Measurements from ENCODE around the gene OCA2.

OCA2 gene

GRCh38 chr15:28094732-28095521, 4.2 kb downstream of the OCA2 start:
- H3K36me3 ChIP-seq (ENCODE audit: insufficient read depth, low read length): no peaks in the 10 kb centered on the region
- H3F3A ChIP-seq (ENCODE audit: low read depth): no peaks in the 10 kb centered on the region
- no peak overlapping the region for H3K4me2 ChIP-seq (ENCODE audit: low read depth, low read length, poor library complexity, severe bottlenecking)
- H3K27me3 ChIP-seq (ENCODE audit: insufficient read depth, low read length, poor library complexity, severe bottlenecking): no peaks in the 10 kb centered on the region
- H3K9me2 ChIP-seq (replicated peaks; ENCODE audit: low read depth, low read length): no peaks in the 10 kb centered on the region
- H3K4me1 ChIP-seq (ENCODE audit: insufficient read depth, low read length, poor library complexity, severe bottlenecking): no peaks in the 10 kb centered on the region
- no peak overlapping the region for H3K9ac ChIP-seq (ENCODE audit: low read depth, low read length, poor library complexity, severe bottlenecking)
- H3K79me2 ChIP-seq (ENCODE audit: insufficient read depth, low read length): no peaks in the 10 kb centered on the region
- no peak overlapping the region for H2AFZ ChIP-seq (ENCODE audit: low read length)
- H3K9me3 ChIP-seq (ENCODE audit: insufficient read depth, low read depth, low read length): no peaks in the 10 kb centered on the region
- H3K4me3 ChIP-seq (ENCODE audit: low read length, poor library complexity, severe bottlenecking): no peak overlapping the region
- H4K20me1 ChIP-seq (ENCODE audit: insufficient read depth, low read length, poor library complexity, severe bottlenecking): no peaks in the 10 kb centered on the region
- no peak for TF ChIP-seq CTCF (conservative IDR thresholded peaks at IDR 0.05; ENCODE audit: low read length)
- no peak for TF ChIP-seq EZH2phosphoT487 (IDR thresholded peaks at IDR 0.05; ENCODE audit: borderline replicate concordance)

- H3K36me3 ChIP-seq (ENCODE audit: insufficient read depth, low read length): no peaks in the 10 kb centered on the region
- no peaks in the 10 kb centered on the region for H3K79me2 ChIP-seq (ENCODE audit: insufficient read depth, low read length)
- no peak overlapping the region for H2AFZ ChIP-seq (ENCODE audit: low read length)
- H4K20me1 ChIP-seq (ENCODE audit: insufficient read depth, low read length, poor library complexity, severe bottlenecking): no peaks in the 10 kb centered on the region
- H3K9me2 ChIP-seq (replicated peaks; ENCODE audit: low read depth, low read length): no peaks in the 10 kb centered on the region
- no peak overlapping the region for H3K9ac ChIP-seq (ENCODE audit: low read depth, low read length, poor library complexity, severe bottlenecking)
- no peaks in the 10 kb centered on the region for H3K27me3 ChIP-seq (ENCODE audit: insufficient read depth, low read length, poor library complexity, severe bottlenecking)
- TF ChIP-seq EZH2phosphoT487 (IDR thresholded peaks at IDR 0.05; ENCODE audit: borderline replicate concordance) (no peak), CTCF (conservative IDR thresholded peaks at IDR 0.05; ENCODE audit: low read length) (no peak)
- no peaks in the 10 kb centered on the region for H3K9me3 ChIP-seq (ENCODE audit: insufficient read depth, low read depth, low read length)
- no peak overlapping the region for H3K4me2 ChIP-seq (ENCODE audit: low read depth, low read length, poor library complexity, severe bottlenecking)
- no peaks in the 10 kb centered on the region for H3K4me1 ChIP-seq (ENCODE audit: insufficient read depth, low read length, poor library complexity, severe bottlenecking)
- no peak overlapping the region for H3K4me3 ChIP-seq (ENCODE audit: low read length, poor library complexity, severe bottlenecking)
- no peaks in the 10 kb centered on the region for H3F3A ChIP-seq (ENCODE audit: low read depth)
Measured at GRCh38 chr15:28093752-28094535, 5.2 kb downstream of the OCA2 start.

GRCh38 chr15:28091313-28091712, 7.8 kb downstream of the OCA2 start:
- TF ChIP-seq EZH2phosphoT487 (IDR thresholded peaks at IDR 0.05; ENCODE audit: borderline replicate concordance) (no peak), CTCF (conservative IDR thresholded peaks at IDR 0.05; ENCODE audit: low read length) (no peak)
- H3K36me3 ChIP-seq (ENCODE audit: insufficient read depth, low read length): no peaks in the 10 kb centered on the region

More at GRCh38 chr15:28091313-28091712, 7.8 kb downstream of the OCA2 start:
- no peak overlapping the region for H3K9ac ChIP-seq (ENCODE audit: low read depth, low read length, poor library complexity, severe bottlenecking)
- no peaks in the 10 kb centered on the region for H3K79me2 ChIP-seq (ENCODE audit: insufficient read depth, low read length)
- H3K4me1 ChIP-seq (ENCODE audit: insufficient read depth, low read length, poor library complexity, severe bottlenecking): no peaks in the 10 kb centered on the region
- H3K9me3 ChIP-seq (ENCODE audit: insufficient read depth, low read depth, low read length): no peaks in the 10 kb centered on the region
- H4K20me1 ChIP-seq (ENCODE audit: insufficient read depth, low read length, poor library complexity, severe bottlenecking): no peaks in the 10 kb centered on the region
- H3K27me3 ChIP-seq (ENCODE audit: insufficient read depth, low read length, poor library complexity, severe bottlenecking): no peaks in the 10 kb centered on the region
- no peaks in the 10 kb centered on the region for H3K9me2 ChIP-seq (replicated peaks; ENCODE audit: low read depth, low read length)
- H3K4me3 ChIP-seq (ENCODE audit: low read length, poor library complexity, severe bottlenecking): no peak overlapping the region
- H3K4me2 ChIP-seq (ENCODE audit: low read depth, low read length, poor library complexity, severe bottlenecking): no peak overlapping the region
- no peaks in the 10 kb centered on the region for H3F3A ChIP-seq (ENCODE audit: low read depth)
- no peak overlapping the region for H2AFZ ChIP-seq (ENCODE audit: low read length)

Data from Loucy (cell line).